ENCODE results near the gene CCL1. TPM values are rescaled to one million over a fixed set of nuclear protein-coding genes. Genes with fewer than 3 reads are reported as not detected.

The CCL1 gene
- total RNA-seq, 6 experiments from 2014 or later: not detected

DNA sequence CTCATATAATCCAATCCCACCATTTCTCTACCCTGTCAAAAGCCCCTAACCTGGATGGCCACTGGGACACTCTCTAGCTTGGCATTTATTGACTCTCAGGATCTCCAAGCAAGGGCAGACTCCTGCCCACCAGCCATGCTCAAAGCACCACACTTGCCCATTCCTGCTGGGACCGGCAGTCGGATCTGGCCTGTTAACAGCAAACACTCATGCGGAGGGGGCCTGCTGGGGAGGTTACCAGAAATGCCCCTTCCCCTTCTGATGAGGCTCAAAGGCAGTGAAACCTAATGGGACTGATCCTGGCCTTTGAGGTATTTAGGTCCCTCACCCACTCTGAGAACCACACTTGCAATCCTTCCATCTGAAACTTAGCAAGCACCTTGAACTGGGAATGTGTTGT, 6.5 kb upstream of the CCL1 start:
- Histone ChIP-seq H3K27me3 (no peaks in the 10 kb centered on the region), H3K36me3 (no peaks in the 10 kb centered on the region), H3K4me3 (no peak overlapping the region), H3K27ac (no peak overlapping the region), H3K4me1 (peaks cover 0 to 22% (median 7%) of the 10 kb centered on the region in 4 donors), H3K9me3 (no peaks in the 10 kb centered on the region)
- no CpG with 5 or more reads among the region's 3 CpGs for WGBS (ENCODE audit: insufficient coverage, low coverage, low lambda C conversion rate, missing lambda C conversion rate)
- ATAC-seq (no peak), DNase-seq (no peak)
- intact Hi-C loops (cut with DNase I): loop anchor here in 1 of 2 donors (10.0 kb wide), 1 partner anchor 165 kb away; no protein-coding TSS in a partner anchor
- TF ChIP-seq, protein P1, sequence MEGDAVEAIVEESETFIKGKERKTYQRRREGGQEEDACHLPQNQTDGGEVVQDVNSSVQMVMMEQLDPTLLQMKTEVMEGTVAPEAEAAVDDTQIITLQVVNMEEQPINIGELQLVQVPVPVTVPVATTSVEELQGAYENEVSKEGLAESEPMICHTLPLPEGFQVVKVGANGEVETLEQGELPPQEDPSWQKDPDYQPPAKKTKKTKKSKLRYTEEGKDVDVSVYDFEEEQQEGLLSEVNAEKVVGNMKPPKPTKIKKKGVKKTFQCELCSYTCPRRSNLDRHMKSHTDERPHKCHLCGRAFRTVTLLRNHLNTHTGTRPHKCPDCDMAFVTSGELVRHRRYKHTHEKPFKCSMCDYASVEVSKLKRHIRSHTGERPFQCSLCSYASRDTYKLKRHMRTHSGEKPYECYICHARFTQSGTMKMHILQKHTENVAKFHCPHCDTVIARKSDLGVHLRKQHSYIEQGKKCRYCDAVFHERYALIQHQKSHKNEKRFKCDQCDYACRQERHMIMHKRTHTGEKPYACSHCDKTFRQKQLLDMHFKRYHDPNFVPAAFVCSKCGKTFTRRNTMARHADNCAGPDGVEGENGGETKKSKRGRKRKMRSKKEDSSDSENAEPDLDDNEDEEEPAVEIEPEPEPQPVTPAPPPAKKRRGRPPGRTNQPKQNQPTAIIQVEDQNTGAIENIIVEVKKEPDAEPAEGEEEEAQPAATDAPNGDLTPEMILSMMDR (IDR thresholded peaks at IDR 0.05): no peak
- no peak for TF ChIP-seq POLR2A (IDR thresholded peaks at IDR 0.05)

DNA sequence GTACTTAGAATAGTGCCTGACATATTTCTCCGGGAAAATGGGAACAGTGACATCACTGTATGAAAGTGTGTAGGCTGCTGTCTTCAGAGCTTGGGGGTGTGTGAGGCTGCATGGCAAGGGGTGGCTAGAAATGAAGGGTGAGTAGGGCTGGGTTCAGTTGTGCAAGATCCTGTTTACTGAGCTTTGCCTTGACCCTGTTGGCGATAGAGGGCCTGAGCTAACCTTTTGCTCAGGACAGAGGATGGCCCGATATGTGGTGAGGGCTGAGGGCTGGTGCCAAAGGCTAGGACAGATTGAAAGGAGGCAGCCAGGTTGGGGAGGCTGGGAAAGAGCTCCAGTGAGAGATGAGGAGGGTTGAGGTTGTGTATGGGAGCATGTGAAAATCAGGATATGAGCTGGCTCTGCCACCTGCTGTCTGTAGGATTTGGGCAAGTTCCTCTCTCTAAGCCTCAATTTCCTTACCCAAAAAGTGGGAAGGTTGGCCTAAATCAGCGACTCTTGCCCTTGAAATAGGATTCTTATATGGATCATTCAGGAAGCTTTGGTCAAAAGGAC, 6.0 kb upstream of the CCL1 start:
- ATAC-seq (peak; percentile 81 to 93 (median 88)), DNase-seq (peak; percentile 35 to 80 (median 75))
- Histone ChIP-seq H3K27me3 (no peaks in the 10 kb centered on the region), H3K9me3 (no peaks in the 10 kb centered on the region), H3K4me1 (peaks cover 0 to 22% (median 7%) of the 10 kb centered on the region in 4 donors), H3K36me3 (no peaks in the 10 kb centered on the region), H3K4me3 (no peak overlapping the region), H3K27ac (no peak overlapping the region)
- TF ChIP-seq POLR2A (IDR thresholded peaks at IDR 0.05): no peak
- TF ChIP-seq, protein P1 (IDR thresholded peaks at IDR 0.05): no peak
- intact Hi-C loops (cut with DNase I): loop anchor here in 1 of 2 donors (10.0 kb wide), 1 partner anchor 164 kb away; no protein-coding TSS in a partner anchor
- 8% methylated on average over 3 of the region's 4 CpGs for WGBS (ENCODE audit: insufficient coverage, low coverage, low lambda C conversion rate, missing lambda C conversion rate)

GRCh38 chr17:34368196-34368945, 5.3 kb upstream of the CCL1 start:
- DNase-seq (no peak), ATAC-seq (peak; percentile 48 to 73 (median 66))
- no peaks in the 10 kb centered on the region for H3K9me3 ChIP-seq
- peaks cover 0 to 22% (median 7%) of the 10 kb centered on the region in 4 donors for H3K4me1 ChIP-seq
- 32% methylated on average over 9 of the region's 9 CpGs for WGBS (ENCODE audit: insufficient coverage, low coverage, low lambda C conversion rate, missing lambda C conversion rate)
- TF ChIP-seq, protein P1 (IDR thresholded peaks at IDR 0.05): no peak
- no peak for TF ChIP-seq POLR2A (IDR thresholded peaks at IDR 0.05)
- H3K27me3 ChIP-seq: no peaks in the 10 kb centered on the region
- H3K4me3 ChIP-seq: no peak overlapping the region
- H3K36me3 ChIP-seq: no peaks in the 10 kb centered on the region
- intact Hi-C loops (cut with DNase I): loop anchor here in 1 of 2 donors (10.0 kb wide), 1 partner anchor 164 kb away; no protein-coding TSS in a partner anchor
- no peak overlapping the region for H3K27ac ChIP-seq

DNA sequence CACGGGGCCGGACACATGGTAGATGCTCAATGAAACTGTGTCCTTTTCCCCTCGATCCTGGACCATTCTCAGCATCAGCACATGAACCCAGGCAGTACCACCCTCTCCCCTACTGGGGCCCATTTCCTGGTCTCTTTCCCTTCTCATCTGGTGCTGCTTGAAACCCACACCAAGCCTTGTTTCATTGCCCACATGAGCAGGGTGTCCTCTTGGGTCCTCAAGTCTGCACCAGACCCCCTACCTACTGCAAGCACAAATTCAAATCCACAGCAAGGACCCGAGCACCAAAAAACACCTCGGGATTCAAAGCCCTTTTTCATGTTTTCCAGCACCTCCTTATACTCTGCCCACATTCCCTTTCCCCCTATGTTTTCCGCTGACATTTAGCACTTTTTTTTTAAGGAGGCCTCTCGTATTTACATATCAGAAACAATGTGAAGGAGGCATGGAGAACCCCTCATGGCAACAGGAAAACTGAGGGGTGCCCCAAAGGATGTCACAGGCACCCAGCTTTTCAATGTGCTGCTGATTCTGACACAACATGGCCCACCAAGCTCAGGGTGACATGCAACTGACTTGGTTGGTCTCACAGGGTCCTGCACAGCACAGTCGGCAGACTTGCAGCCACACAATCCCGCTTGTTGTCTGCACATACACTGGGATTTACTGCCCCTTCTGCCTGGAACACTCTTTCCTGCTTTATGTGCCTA, 4.6 kb upstream of the CCL1 start:
- 90% methylated on average over 4 of the region's 9 CpGs for WGBS (ENCODE audit: insufficient coverage, low coverage, low lambda C conversion rate, missing lambda C conversion rate)
- H3K4me1 ChIP-seq: peaks cover 0 to 22% (median 7%) of the 10 kb centered on the region in 4 donors
- H3K36me3 ChIP-seq: no peaks in the 10 kb centered on the region
- no peak overlapping the region for H3K27ac ChIP-seq
- no peak for TF ChIP-seq POLR2A (IDR thresholded peaks at IDR 0.05)
- TF ChIP-seq, protein P1 (IDR thresholded peaks at IDR 0.05): no peak
- H3K9me3 ChIP-seq: no peaks in the 10 kb centered on the region
- no peak for DNase-seq
- no peaks in the 10 kb centered on the region for H3K27me3 ChIP-seq
- no peak for ATAC-seq
- intact Hi-C loops (cut with DNase I): loop anchor here in 1 of 2 donors (10.0 kb wide), 1 partner anchor 163 kb away; no protein-coding TSS in a partner anchor
- no peak overlapping the region for H3K4me3 ChIP-seq
